Liver (tissue), 9 donors: Measurements from ENCODE around the gene ZNF792. TPM values are rescaled to one million over a fixed set of nuclear protein-coding genes. Genes with fewer than 3 reads are reported as not detected.

Source experiments
- DNase-seq: peaks from one replicate; pipeline ENCODE4 v3.0.0-alpha.2; 2017; ENCODE audit warnings: low spot score
- H3K27ac ChIP-seq, 2 donors: one replicate each; pipeline ENCODE4 v1.7.0; 2013; ENCODE audit warnings: inconsistent platforms in 2 of 2, low read length in 2 of 2, control low read depth in 1 of 2, low read depth in 1 of 2, mild to moderate bottlenecking in 1 of 2
- H3K27me3 ChIP-seq, 4 donors: one replicate each; pipeline versions ENCODE4 v1.6.1 to v1.7.0; 2013; ENCODE audit warnings: low read length in 3 of 4, inconsistent platforms in 1 of 4, mild to moderate bottlenecking in 1 of 4, moderate library complexity in 1 of 4; ENCODE audit not compliant: control insufficient read depth in 4 of 4, insufficient read depth in 4 of 4
- H3K36me3 ChIP-seq, 4 donors: one replicate each; pipeline versions ENCODE4 v1.6.1 to v1.7.0; 2013; ENCODE audit warnings: low read length in 3 of 4, mild to moderate bottlenecking in 3 of 4, low read depth in 1 of 4, moderate library complexity in 1 of 4; ENCODE audit not compliant: control insufficient read depth in 4 of 4, insufficient read depth in 3 of 4
- H3K4me1 ChIP-seq, 4 donors: one replicate each; pipeline versions ENCODE4 v1.6.1 to v1.7.0; 2013; ENCODE audit warnings: low read length in 3 of 4, mild to moderate bottlenecking in 3 of 4, moderate library complexity in 1 of 4; ENCODE audit not compliant: control insufficient read depth in 4 of 4, insufficient read depth in 4 of 4
- H3K4me3 ChIP-seq, 3 donors: one replicate each; pipeline versions ENCODE4 v1.6.1 to v1.7.0; 2013; ENCODE audit warnings: low read length in 3 of 3, control low read depth in 1 of 3, low read depth in 1 of 3, mild to moderate bottlenecking in 1 of 3
- H3K9ac ChIP-seq, 2 donors: one replicate each; pipeline ENCODE4 v1.7.0; 2013; ENCODE audit warnings: low read length in 2 of 2, mild to moderate bottlenecking in 2 of 2, moderate library complexity in 2 of 2, control low read depth in 1 of 2, low read depth in 1 of 2
- H3K9me3 ChIP-seq, 4 donors: one replicate each; pipeline versions ENCODE4 v1.6.1 to v1.7.0; 2013; ENCODE audit warnings: low read length in 3 of 4; ENCODE audit not compliant: control insufficient read depth in 4 of 4
- EGR1 ChIP-seq, 2 donors: IDR thresholded peaks; 2 replicates each; pipeline ENCODE4 v1.6.1; 2016 to 2018; ENCODE audit warnings: antibody characterized with exemption in 2 of 2, low read depth in 2 of 2
- FOXA1 ChIP-seq: IDR thresholded peaks from 2 replicates; pipeline ENCODE4 v1.6.1; 2016; ENCODE audit warnings: antibody characterized with exemption
- FOXA2 ChIP-seq: IDR thresholded peaks from 2 replicates; pipeline ENCODE4 v1.6.1; 2016; ENCODE audit warnings: antibody characterized with exemption
- GABPA ChIP-seq, 2 donors: IDR thresholded peaks in 1 of 2; conservative IDR thresholded peaks in 1 of 2; 2 replicates each; pipeline ENCODE4 v1.6.1; 2016; ENCODE audit warnings: antibody characterized with exemption in 2 of 2, mild to moderate bottlenecking in 1 of 2, moderate library complexity in 1 of 2
- HNF4A ChIP-seq, 2 donors: conservative IDR thresholded peaks; 2 replicates each; pipeline ENCODE4 v1.6.1; 2016; ENCODE audit warnings: antibody characterized with exemption in 2 of 2, mild to moderate bottlenecking in 2 of 2
- HNF4G ChIP-seq: IDR thresholded peaks from 2 replicates; pipeline ENCODE4 v1.6.1; 2016; ENCODE audit warnings: antibody characterized with exemption
- JUND ChIP-seq, 2 donors: IDR thresholded peaks; 2 replicates each; pipeline ENCODE4 v1.6.1; 2016; ENCODE audit warnings: antibody characterized with exemption in 2 of 2
- NR2F2 ChIP-seq: IDR thresholded peaks from 2 replicates; pipeline ENCODE4 v1.6.1; 2016; ENCODE audit warnings: antibody characterized with exemption
- RAD21 ChIP-seq, 2 donors: IDR thresholded peaks; 2 replicates each; pipeline ENCODE4 v1.6.1; 2016; ENCODE audit warnings: antibody characterized with exemption in 2 of 2, mild to moderate bottlenecking in 2 of 2
- RXRA ChIP-seq, 2 donors: IDR thresholded peaks; 2 replicates each; pipeline ENCODE4 v1.6.1; 2017 to 2018; ENCODE audit warnings: antibody characterized with exemption in 2 of 2, mild to moderate bottlenecking in 1 of 2
- SP1 ChIP-seq: IDR thresholded peaks from 2 replicates; pipeline ENCODE4 v1.6.1; 2018; ENCODE audit warnings: antibody characterized with exemption, mild to moderate bottlenecking
- TAF1 ChIP-seq: conservative IDR thresholded peaks from 2 replicates; pipeline ENCODE4 v1.6.1; 2016; ENCODE audit warnings: antibody characterized with exemption, mild to moderate bottlenecking
- YY1 ChIP-seq: IDR thresholded peaks from 2 replicates; pipeline ENCODE4 v1.6.1; 2016; ENCODE audit warnings: antibody characterized with exemption, mild to moderate bottlenecking
- WGBS: extraction: QIAGEN DNeasy Blood & Tissue Kit; methylation state at CpG from one replicate; pipeline ENCODE4 v1.1.7; 2013; 5-methylcytosine and 5-hydroxymethylcytosine counted together
- polyA plus RNA-seq, 2 donors: library from polyadenylated mRNA; stranded (reverse) in 1 of 2; unstranded in 1 of 2; fragments of 200-250 nt in 1 of 2; fragments of >200 nt in 1 of 2; fragmentation: Nextera tagmentation in 1 of 2; extraction: Ambion mirVana in 1 of 2; gene quantifications; one replicate each; pipeline versions ENCODE4 v1.2.1 to v1.2.3, GENCODE V29; 2013 to 2015
- total RNA-seq, 2 donors: library from RNA; depleted of rRNA; stranded (reverse); fragments of >200 nt; gene quantifications; one replicate each; pipeline ENCODE4 v1.2.3, GENCODE V29; 2014
- TF ChIP-seq, protein P1 (sequence below): IDR thresholded peaks from 2 replicates; pipeline ENCODE4 v1.6.1; 2016; ENCODE audit warnings: antibody characterized with exemption, mild to moderate bottlenecking
- TF ChIP-seq, protein P2 (sequence below): fragments of 150-350 bp; IDR thresholded peaks from 2 replicates; pipeline ENCODE4 v1.5.1; 2017; ENCODE audit warnings: improper control_type of control experiment, low read depth, low read length; ENCODE audit not compliant: missing input control
- TF ChIP-seq, protein P3 (sequence below): IDR thresholded peaks from 2 replicates; pipeline ENCODE4 v1.6.1; 2016; ENCODE audit warnings: antibody characterized with exemption
- TF ChIP-seq, protein P4 (sequence below): IDR thresholded peaks from 2 replicates; pipeline ENCODE4 v1.6.1; 2016; ENCODE audit warnings: antibody characterized with exemption
- TF ChIP-seq, protein P5 (sequence below): IDR thresholded peaks from 2 replicates; pipeline ENCODE4 v1.6.1; 2016; ENCODE audit warnings: antibody characterized with exemption
- donor health status: healthy.
- donor health status: healthy.
- donor health status: healthy.
- donor health status: healthy.
- donor health status: healthy.

The ZNF792 gene
- total and polyA plus RNA-seq, 4 donors, result 0.65 to 4.9 (median 3.1) TPM

DNA sequence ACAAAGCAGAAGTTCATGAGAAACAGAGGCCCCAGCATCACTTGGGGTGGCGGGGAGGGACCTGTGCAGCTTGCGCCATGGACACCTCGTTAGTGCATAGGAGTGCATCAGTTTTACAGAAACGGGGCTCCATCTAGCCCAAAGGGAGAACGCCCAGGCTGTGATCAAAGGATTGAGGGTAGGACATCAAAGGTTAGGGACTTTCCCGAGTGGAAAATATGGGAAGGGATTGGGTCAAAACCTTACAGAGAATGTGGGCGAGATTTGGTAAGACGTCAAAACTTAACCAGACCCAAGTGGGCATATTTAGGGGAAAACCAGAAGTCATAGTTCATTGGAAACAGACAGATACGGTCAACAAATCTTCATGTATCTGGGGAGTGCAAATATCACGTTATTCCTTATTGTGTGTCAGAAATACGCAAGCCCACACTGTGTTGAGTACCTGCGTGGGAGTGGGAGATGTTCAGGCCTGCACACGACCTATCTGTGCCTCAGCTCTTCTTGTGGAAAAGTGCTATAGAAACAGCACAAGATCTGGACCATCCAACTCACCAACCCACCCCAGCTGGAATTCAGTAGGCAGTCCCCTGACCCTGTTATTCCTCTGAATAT, 26.7 kb upstream of the ZNF792 start:
- H3K27me3 ChIP-seq, result no peaks in the 10 kb centered on the region
- WGBS, result 82% methylated on average over 13 of the region's 13 CpGs
- TF ChIP-seq, protein P1, sequence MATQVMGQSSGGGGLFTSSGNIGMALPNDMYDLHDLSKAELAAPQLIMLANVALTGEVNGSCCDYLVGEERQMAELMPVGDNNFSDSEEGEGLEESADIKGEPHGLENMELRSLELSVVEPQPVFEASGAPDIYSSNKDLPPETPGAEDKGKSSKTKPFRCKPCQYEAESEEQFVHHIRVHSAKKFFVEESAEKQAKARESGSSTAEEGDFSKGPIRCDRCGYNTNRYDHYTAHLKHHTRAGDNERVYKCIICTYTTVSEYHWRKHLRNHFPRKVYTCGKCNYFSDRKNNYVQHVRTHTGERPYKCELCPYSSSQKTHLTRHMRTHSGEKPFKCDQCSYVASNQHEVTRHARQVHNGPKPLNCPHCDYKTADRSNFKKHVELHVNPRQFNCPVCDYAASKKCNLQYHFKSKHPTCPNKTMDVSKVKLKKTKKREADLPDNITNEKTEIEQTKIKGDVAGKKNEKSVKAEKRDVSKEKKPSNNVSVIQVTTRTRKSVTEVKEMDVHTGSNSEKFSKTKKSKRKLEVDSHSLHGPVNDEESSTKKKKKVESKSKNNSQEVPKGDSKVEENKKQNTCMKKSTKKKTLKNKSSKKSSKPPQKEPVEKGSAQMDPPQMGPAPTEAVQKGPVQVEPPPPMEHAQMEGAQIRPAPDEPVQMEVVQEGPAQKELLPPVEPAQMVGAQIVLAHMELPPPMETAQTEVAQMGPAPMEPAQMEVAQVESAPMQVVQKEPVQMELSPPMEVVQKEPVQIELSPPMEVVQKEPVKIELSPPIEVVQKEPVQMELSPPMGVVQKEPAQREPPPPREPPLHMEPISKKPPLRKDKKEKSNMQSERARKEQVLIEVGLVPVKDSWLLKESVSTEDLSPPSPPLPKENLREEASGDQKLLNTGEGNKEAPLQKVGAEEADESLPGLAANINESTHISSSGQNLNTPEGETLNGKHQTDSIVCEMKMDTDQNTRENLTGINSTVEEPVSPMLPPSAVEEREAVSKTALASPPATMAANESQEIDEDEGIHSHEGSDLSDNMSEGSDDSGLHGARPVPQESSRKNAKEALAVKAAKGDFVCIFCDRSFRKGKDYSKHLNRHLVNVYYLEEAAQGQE, result no peak
- TF ChIP-seq GABPA (IDR thresholded peaks at IDR 0.05 in 1 of 2, conservative IDR thresholded peaks at IDR 0.05 in 1 of 2), result no peak
- TF ChIP-seq JUND (IDR thresholded peaks at IDR 0.05), result no peak
- no peak for TF ChIP-seq EGR1 (IDR thresholded peaks at IDR 0.05; ENCODE audit: low read depth in 2 of 2)
- no peak for TF ChIP-seq YY1
- TF ChIP-seq FOXA1, result no peak
- TF ChIP-seq, protein P2, sequence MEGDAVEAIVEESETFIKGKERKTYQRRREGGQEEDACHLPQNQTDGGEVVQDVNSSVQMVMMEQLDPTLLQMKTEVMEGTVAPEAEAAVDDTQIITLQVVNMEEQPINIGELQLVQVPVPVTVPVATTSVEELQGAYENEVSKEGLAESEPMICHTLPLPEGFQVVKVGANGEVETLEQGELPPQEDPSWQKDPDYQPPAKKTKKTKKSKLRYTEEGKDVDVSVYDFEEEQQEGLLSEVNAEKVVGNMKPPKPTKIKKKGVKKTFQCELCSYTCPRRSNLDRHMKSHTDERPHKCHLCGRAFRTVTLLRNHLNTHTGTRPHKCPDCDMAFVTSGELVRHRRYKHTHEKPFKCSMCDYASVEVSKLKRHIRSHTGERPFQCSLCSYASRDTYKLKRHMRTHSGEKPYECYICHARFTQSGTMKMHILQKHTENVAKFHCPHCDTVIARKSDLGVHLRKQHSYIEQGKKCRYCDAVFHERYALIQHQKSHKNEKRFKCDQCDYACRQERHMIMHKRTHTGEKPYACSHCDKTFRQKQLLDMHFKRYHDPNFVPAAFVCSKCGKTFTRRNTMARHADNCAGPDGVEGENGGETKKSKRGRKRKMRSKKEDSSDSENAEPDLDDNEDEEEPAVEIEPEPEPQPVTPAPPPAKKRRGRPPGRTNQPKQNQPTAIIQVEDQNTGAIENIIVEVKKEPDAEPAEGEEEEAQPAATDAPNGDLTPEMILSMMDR, result no peak
- TF ChIP-seq HNF4G, result no peak
- TF ChIP-seq RAD21 (IDR thresholded peaks at IDR 0.05), result no peak
- no peak for TF ChIP-seq HNF4A (conservative IDR thresholded peaks at IDR 0.05)
- TF ChIP-seq, protein P3, sequence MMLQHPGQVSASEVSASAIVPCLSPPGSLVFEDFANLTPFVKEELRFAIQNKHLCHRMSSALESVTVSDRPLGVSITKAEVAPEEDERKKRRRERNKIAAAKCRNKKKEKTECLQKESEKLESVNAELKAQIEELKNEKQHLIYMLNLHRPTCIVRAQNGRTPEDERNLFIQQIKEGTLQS, result no peak
- TF ChIP-seq, protein P4, sequence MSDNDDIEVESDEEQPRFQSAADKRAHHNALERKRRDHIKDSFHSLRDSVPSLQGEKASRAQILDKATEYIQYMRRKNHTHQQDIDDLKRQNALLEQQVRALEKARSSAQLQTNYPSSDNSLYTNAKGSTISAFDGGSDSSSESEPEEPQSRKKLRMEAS, result no peak
- TF ChIP-seq FOXA2, result no peak
- TF ChIP-seq TAF1, result no peak
- TF ChIP-seq RXRA (IDR thresholded peaks at IDR 0.05), result no peak
- TF ChIP-seq NR2F2, result no peak

DNA sequence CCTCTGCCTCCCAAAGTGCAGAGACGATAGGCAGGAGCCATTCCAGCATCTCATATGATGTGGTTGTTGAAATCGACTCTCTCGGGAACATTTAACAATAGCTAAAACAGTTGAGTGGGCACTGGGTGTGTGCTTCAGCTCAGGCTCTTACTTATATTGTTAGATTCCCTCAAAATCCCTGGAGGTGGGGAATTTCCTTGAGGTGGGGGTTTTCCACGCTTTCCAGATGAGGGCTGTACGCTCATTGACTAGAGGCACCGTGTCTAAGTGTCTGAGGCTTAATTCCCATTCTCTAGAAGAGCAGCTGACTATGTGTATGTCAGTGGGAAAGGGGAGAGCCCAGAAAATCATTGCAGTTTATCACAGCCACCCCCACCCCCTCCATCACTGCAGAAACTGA, 25.3 kb upstream of the ZNF792 start:
- WGBS, result 89% methylated on average over 6 of the region's 6 CpGs
- Histone ChIP-seq H3K36me3 (no peaks in the 10 kb centered on the region), H3K9me3 (no peaks in the 10 kb centered on the region), H3K9ac (no peak overlapping the region), H3K27me3 (no peaks in the 10 kb centered on the region), H3K4me1 (peaks cover 0 to 9% (median 6%) of the 10 kb centered on the region in 4 donors), H3K4me3 (no peak overlapping the region), H3K27ac (no peak overlapping the region)
- no peak for DNase-seq
- TF ChIP-seq, protein P2, result no peak
- no peak for TF ChIP-seq FOXA2
- no peak for TF ChIP-seq SP1
- no peak for TF ChIP-seq JUND (IDR thresholded peaks at IDR 0.05)
- TF ChIP-seq, protein P3, result no peak
- TF ChIP-seq TAF1, result no peak
- TF ChIP-seq, protein P4, result no peak
- TF ChIP-seq NR2F2, result no peak
- TF ChIP-seq YY1, result no peak
- no peak for TF ChIP-seq EGR1 (IDR thresholded peaks at IDR 0.05; ENCODE audit: low read depth in 2 of 2)
- no peak for TF ChIP-seq RAD21 (IDR thresholded peaks at IDR 0.05)
- TF ChIP-seq FOXA1, result no peak
- no peak for TF ChIP-seq GABPA (IDR thresholded peaks at IDR 0.05 in 1 of 2, conservative IDR thresholded peaks at IDR 0.05 in 1 of 2)
- no peak for TF ChIP-seq RXRA (IDR thresholded peaks at IDR 0.05)
- TF ChIP-seq HNF4A (conservative IDR thresholded peaks at IDR 0.05), result no peak
- TF ChIP-seq HNF4G, result no peak
- TF ChIP-seq, protein P5, sequence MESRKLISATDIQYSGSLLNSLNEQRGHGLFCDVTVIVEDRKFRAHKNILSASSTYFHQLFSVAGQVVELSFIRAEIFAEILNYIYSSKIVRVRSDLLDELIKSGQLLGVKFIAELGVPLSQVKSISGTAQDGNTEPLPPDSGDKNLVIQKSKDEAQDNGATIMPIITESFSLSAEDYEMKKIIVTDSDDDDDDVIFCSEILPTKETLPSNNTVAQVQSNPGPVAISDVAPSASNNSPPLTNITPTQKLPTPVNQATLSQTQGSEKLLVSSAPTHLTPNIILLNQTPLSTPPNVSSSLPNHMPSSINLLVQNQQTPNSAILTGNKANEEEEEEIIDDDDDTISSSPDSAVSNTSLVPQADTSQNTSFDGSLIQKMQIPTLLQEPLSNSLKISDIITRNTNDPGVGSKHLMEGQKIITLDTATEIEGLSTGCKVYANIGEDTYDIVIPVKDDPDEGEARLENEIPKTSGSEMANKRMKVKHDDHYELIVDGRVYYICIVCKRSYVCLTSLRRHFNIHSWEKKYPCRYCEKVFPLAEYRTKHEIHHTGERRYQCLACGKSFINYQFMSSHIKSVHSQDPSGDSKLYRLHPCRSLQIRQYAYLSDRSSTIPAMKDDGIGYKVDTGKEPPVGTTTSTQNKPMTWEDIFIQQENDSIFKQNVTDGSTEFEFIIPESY, result no peak

More for the DNA sequence above, 26.7 kb upstream of the ZNF792 start:
- no peak for DNase-seq
- no peak overlapping the region for H3K27ac ChIP-seq
- H3K9ac ChIP-seq, result no peak overlapping the region
- H3K36me3 ChIP-seq, result no peaks in the 10 kb centered on the region
- peaks cover 9 to 17% (median 14%) of the 10 kb centered on the region in 4 donors for H3K4me1 ChIP-seq
- H3K9me3 ChIP-seq, result no peaks in the 10 kb centered on the region
- no peak overlapping the region for H3K4me3 ChIP-seq
